GM23248 (cell line): ENCODE measurements around the gene EHD4. TPM values are rescaled to one million over a fixed set of nuclear protein-coding genes. Genes with fewer than 3 reads are reported as not detected.
A peak's percentile ranks its signal among the peaks of the same experiment; 100 is the strongest.

Experiments
- DNase-seq: peaks from one replicate; pipeline ENCODE4 v3.0.0-alpha.2; 2015
- H2AFZ ChIP-seq: fragments of 200-600 bp; sonication (generic); 2 replicates; pipeline ENCODE4 v1.6.1; 2016; ENCODE audit warnings: antibody characterized with exemption
- H3F3A ChIP-seq: fragments of 200-600 bp; sonication (generic); 2 replicates; pipeline ENCODE4 v1.6.1; 2016; ENCODE audit warnings: mild to moderate bottlenecking, antibody characterized with exemption, mixed run types; ENCODE audit not compliant: insufficient read depth
- H3K27ac ChIP-seq: fragments of 200-600 bp; sonication (generic); 2 replicates; pipeline ENCODE4 v1.5.1; 2016; ENCODE audit warnings: mild to moderate bottlenecking
- H3K27me3 ChIP-seq: fragments of 200-600 bp; sonication (generic); replicated peaks from 2 replicates; pipeline ENCODE4 v1.6.1; 2016; ENCODE audit warnings: mild to moderate bottlenecking; ENCODE audit not compliant: insufficient read depth
- H3K36me3 ChIP-seq: fragments of 200-600 bp; sonication (generic); 2 replicates; pipeline ENCODE4 v1.6.1; 2016; ENCODE audit warnings: low read depth, mild to moderate bottlenecking
- H3K4me1 ChIP-seq: fragments of 200-600 bp; sonication (generic); 2 replicates; pipeline ENCODE4 v1.6.1; 2016; ENCODE audit warnings: mild to moderate bottlenecking; ENCODE audit not compliant: insufficient read depth
- H3K4me2 ChIP-seq: fragments of 200-600 bp; sonication (generic); one replicate; pipeline ENCODE4 v1.6.1; 2016; ENCODE audit warnings: mild to moderate bottlenecking; ENCODE audit not compliant: unreplicated experiment
- H3K4me3 ChIP-seq: fragments of 200-600 bp; sonication (generic); 2 replicates; pipeline ENCODE4 v1.5.1; 2016; ENCODE audit warnings: mild to moderate bottlenecking
- H3K79me2 ChIP-seq: fragments of 200-600 bp; sonication (generic); 2 replicates; pipeline ENCODE4 v1.6.1; 2016; ENCODE audit warnings: mild to moderate bottlenecking; ENCODE audit not compliant: insufficient read depth
- H3K9ac ChIP-seq: fragments of 200-600 bp; sonication (generic); 2 replicates; pipeline ENCODE4 v1.6.1; 2016; ENCODE audit warnings: mild to moderate bottlenecking
- H3K9me2 ChIP-seq: fragments of 200-600 bp; sonication (generic); 2 replicates; pipeline ENCODE4 v1.6.1; 2016; ENCODE audit warnings: mixed run types, mild to moderate bottlenecking, moderate library complexity; ENCODE audit not compliant: insufficient read depth
- H3K9me3 ChIP-seq: fragments of 200-600 bp; sonication (generic); one replicate; pipeline ENCODE4 v1.6.1; 2017; ENCODE audit warnings: low read depth
- H4K20me1 ChIP-seq: fragments of 200-600 bp; sonication (generic); 2 replicates; pipeline ENCODE4 v1.6.0; 2016; ENCODE audit not compliant: insufficient read depth
- EZH2 ChIP-seq: fragments of 200-600 bp; sonication (generic); IDR thresholded peaks from 2 replicates; pipeline ENCODE4 v1.6.1; 2018; ENCODE audit warnings: antibody characterized with exemption, mild to moderate bottlenecking; ENCODE audit not compliant: insufficient read depth, poor library complexity, severe bottlenecking
- EZH2phosphoT487 ChIP-seq: fragments of 200-600 bp; sonication (generic); IDR thresholded peaks from 2 replicates; pipeline ENCODE4 v1.6.1; 2018; ENCODE audit warnings: antibody characterized with exemption, moderate library complexity, mild to moderate bottlenecking, low read depth; ENCODE audit not compliant: insufficient read depth
- WGBS, 2 experiments: methylation state at CpG; one replicate each; pipeline ENCODE4 v1.1.6; 2015 to 2017; ENCODE audit warnings: low lambda C conversion rate in 2 of 2, low coverage in 1 of 2; ENCODE audit errors: missing lambda C conversion rate in 2 of 2; 5-methylcytosine and 5-hydroxymethylcytosine counted together
- in situ Hi-C: fragments of 300-500 bp; cut with MboI; formaldehyde crosslinking; loops from 2 replicates; pipeline ENCODE4 v1.15.0; 2020
- polyA plus RNA-seq: library from polyadenylated mRNA; unstranded; fragments of >200 nt; fragmentation: Nextera tagmentation; extraction: Ambion mirVana; gene quantifications from 2 replicates; pipeline ENCODE4 v1.2.1, GENCODE V29; 2016
- total RNA-seq: library from RNA; depleted of rRNA; stranded (reverse); fragments of >200 nt; shearing (Covaris generic); gene quantifications from 2 replicates; pipeline ENCODE4 v1.2.3, GENCODE V29; 2014

Gene EHD4
- total and polyA plus RNA-seq, 2 experiments from 2014 or later = 17.7 to 18.7 TPM

DNA sequence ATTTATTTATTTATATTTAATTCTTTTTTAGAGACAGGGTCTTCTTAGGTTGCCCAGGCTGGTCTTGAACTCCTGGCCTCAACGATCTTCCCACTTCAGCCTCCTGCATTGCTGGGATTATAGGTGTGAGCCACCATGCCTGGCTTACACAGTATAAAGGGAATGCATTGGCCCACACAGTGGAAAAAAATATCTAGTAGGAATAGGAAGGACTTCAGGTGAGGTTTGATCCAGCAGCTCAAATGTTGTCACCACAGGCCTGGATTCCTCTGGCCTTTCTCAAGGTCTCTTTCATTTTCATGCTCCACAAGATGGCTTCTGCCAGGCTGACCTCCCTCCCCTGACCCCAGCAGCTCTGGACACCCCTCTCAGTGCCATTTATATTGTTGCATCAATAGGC, 76.4 kb downstream of the EHD4 start:
- Histone ChIP-seq H2AFZ (no peak overlapping the region), H3K27me3 (no peaks in the 10 kb centered on the region), H3K79me2 (no peaks in the 10 kb centered on the region), H3K36me3 (no peaks in the 10 kb centered on the region), H3K27ac (no peak overlapping the region), H4K20me1 (no peaks in the 10 kb centered on the region), H3F3A (peaks cover 3% of the 10 kb centered on the region), H3K9me2 (no peaks in the 10 kb centered on the region), H3K9me3 (no peaks in the 10 kb centered on the region), H3K4me1 (peaks cover 13% of the 10 kb centered on the region), H3K4me3 (no peak overlapping the region), H3K9ac (no peak overlapping the region), H3K4me2 (no peak overlapping the region)
- no peak for TF ChIP-seq EZH2
- no peak for TF ChIP-seq EZH2phosphoT487
- no peak for DNase-seq
- in situ Hi-C loops = no loop called here
- 89 to 94% methylated on average over 1 of the region's 1 CpG for WGBS, 2 experiments

GRCh38 chr15:41895491-41895890, 76.9 kb downstream of the EHD4 start:
- TF ChIP-seq EZH2 = no peak
- no peak for TF ChIP-seq EZH2phosphoT487
- WGBS, 2 experiments = 95% methylated on average over 11 of the region's 11 CpGs

DNA sequence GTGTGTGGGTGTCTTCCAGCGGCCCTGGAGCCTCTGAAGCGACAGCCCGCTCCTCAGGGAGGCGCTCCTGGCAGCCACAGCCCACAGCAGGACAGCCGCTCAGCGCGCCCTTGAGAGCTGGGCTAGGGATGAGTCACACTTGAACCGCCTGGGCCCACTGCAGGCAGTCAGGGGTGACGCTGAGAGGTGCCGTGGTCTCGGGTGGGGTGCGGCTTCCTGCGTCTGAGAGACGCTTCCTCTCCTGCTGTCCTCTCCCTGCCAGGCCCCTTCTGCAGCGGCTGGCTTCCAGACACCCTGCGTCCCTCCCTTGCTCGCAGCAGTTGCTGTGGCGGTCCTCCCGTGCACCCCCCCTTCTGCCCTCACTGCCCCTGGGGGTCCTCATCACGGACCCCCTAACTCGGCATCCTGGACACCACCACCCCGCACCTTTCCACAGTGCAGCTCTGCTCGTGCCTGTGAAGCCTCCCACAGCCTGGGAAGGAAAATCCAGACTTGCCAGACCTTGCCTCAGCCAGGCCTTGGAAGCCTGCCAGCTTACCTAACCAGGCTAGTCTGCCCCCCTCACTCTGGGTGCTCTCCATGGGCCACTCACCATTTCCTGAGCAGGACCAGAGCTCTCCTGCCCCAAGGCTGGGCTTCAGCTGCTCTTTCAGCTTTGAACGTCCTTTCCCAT, 77.4 kb downstream of the EHD4 start:
- Histone ChIP-seq H3K27ac (peak overlapping the region; percentile 54), H3K4me3 (peak overlapping the region; percentile 45)
- in situ Hi-C loops = no loop called here

More at GRCh38 chr15:41895491-41895890, 76.9 kb downstream of the EHD4 start:
- H3K79me2 ChIP-seq = no peaks in the 10 kb centered on the region
- no peak overlapping the region for H2AFZ ChIP-seq
- no peak for DNase-seq
- no peaks in the 10 kb centered on the region for H4K20me1 ChIP-seq
- H3K4me3 ChIP-seq = no peak overlapping the region
- H3K27ac ChIP-seq = no peak overlapping the region
- in situ Hi-C loops = no loop called here
- H3K27me3 ChIP-seq = no peaks in the 10 kb centered on the region
- H3K9ac ChIP-seq = no peak overlapping the region
- no peak overlapping the region for H3K4me2 ChIP-seq
- no peaks in the 10 kb centered on the region for H3K9me2 ChIP-seq
- peaks cover 13% of the 10 kb centered on the region for H3K4me1 ChIP-seq
- peaks cover 3% of the 10 kb centered on the region for H3F3A ChIP-seq
- H3K36me3 ChIP-seq = no peaks in the 10 kb centered on the region
- H3K9me3 ChIP-seq = no peaks in the 10 kb centered on the region

GRCh38 chr15:41894251-41894790, 78.0 kb downstream of the EHD4 start:
- H3K79me2 ChIP-seq = no peaks in the 10 kb centered on the region
- WGBS, 2 experiments = 49 to 55% methylated on average over 12 to 16 of the region's 17 CpGs
- peak overlapping the region; percentile 57 for H3K9ac ChIP-seq
- peak overlapping the region; percentile 54; the same call in 1 of the 2 replicates for H3K27ac ChIP-seq
- in situ Hi-C loops = no loop called here
- peak overlapping the region; percentile 70 for H2AFZ ChIP-seq
- no peaks in the 10 kb centered on the region for H3K27me3 ChIP-seq
- H3K4me1 ChIP-seq = peaks cover 13% of the 10 kb centered on the region
- peak overlapping the region; percentile 45 for H3K4me3 ChIP-seq
- H3K9me2 ChIP-seq = no peaks in the 10 kb centered on the region
- TF ChIP-seq EZH2phosphoT487 (no peak), EZH2 (no peak)
- no peaks in the 10 kb centered on the region for H3K36me3 ChIP-seq
- no peaks in the 10 kb centered on the region for H3K9me3 ChIP-seq
- H3K4me2 ChIP-seq = peak overlapping the region; percentile 72
- H4K20me1 ChIP-seq = no peaks in the 10 kb centered on the region
- peaks cover 3% of the 10 kb centered on the region for H3F3A ChIP-seq
- no peak for DNase-seq

More for the DNA sequence above, 77.4 kb downstream of the EHD4 start:
- H3K9me2 ChIP-seq = no peaks in the 10 kb centered on the region
- H3K79me2 ChIP-seq = no peaks in the 10 kb centered on the region
- H4K20me1 ChIP-seq = no peaks in the 10 kb centered on the region
- WGBS, 2 experiments = 7% methylated on average over 19 to 23 of the region's 24 CpGs
- H3K4me2 ChIP-seq = peak overlapping the region; percentile 72
- TF ChIP-seq EZH2 = no peak
- TF ChIP-seq EZH2phosphoT487 = no peak
- no peaks in the 10 kb centered on the region for H3K36me3 ChIP-seq
- H3F3A ChIP-seq = peaks cover 3% of the 10 kb centered on the region
- peaks cover 13% of the 10 kb centered on the region for H3K4me1 ChIP-seq
- no peaks in the 10 kb centered on the region for H3K27me3 ChIP-seq
- peak overlapping the region; percentile 70 for H2AFZ ChIP-seq
- peak overlapping the region; percentile 57 for H3K9ac ChIP-seq
- DNase-seq = peak; percentile 94
- no peaks in the 10 kb centered on the region for H3K9me3 ChIP-seq
